ENCODE results near the gene P2RX7.

DNA sequence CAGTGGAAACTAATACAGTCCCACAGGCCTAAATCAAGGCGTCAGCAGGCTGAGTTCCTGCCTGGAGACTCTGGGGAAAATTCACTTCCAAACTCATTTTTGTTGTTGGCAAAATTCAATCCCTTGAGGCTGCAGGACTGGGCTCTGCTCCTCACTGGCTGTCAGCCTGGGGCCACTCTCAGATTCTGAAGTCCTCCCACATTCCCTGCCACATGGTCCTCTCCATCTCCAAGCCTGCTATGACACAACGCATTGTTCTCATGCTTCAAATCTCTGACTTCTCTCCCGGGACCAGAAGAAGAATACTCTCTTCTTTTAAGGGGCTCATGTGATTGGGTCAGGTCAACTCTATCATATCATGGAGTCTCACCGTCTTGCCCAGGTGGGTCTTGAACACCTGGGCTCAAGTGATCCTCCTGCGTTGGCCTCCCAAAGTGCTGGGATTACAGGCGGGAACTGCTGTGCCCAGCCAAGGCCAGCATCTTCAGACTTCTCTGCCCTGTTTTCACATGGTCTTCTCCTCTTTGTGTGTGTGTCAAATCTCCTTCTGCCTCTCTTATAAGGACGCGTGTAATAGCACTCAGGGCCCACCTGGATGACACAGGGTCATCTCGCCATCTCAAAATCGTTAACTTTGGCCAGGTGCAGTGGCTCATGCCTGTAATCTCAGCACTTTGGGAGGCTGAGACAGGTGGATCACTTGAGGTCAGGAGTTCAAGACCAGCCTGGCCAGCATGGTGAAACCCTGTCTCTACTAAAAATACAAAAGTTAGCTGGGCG, 9.7 kb downstream of the P2RX7 start:
- TF ChIP-seq PCBP1 (IDR thresholded peaks at IDR 0.05; ENCODE audit: low read depth, low read length, poor library complexity, severe bottlenecking) (no peak), KAT2B (IDR thresholded peaks at IDR 0.05; ENCODE audit: low read depth, low read length) (no peak), POLR2AphosphoS5 (IDR thresholded peaks at IDR 0.05; ENCODE audit: control insufficient read depth, insufficient read depth, low read depth, low read length) (no peak), SIN3A (IDR thresholded peaks at IDR 0.05; ENCODE audit: borderline replicate concordance in 2 of 2, control insufficient read depth in 1 of 2, low read depth in 2 of 2, low read length in 2 of 2) (no peak), MYNN (IDR thresholded peaks at IDR 0.05) (no peak), MYNN (CRISPR knock-in tag; IDR thresholded peaks at IDR 0.05) (no peak), ZNF165 (CRISPR knock-in tag; IDR thresholded peaks at IDR 0.05; ENCODE audit: borderline replicate concordance) (no peak)
- TF ChIP-seq, protein P1, sequence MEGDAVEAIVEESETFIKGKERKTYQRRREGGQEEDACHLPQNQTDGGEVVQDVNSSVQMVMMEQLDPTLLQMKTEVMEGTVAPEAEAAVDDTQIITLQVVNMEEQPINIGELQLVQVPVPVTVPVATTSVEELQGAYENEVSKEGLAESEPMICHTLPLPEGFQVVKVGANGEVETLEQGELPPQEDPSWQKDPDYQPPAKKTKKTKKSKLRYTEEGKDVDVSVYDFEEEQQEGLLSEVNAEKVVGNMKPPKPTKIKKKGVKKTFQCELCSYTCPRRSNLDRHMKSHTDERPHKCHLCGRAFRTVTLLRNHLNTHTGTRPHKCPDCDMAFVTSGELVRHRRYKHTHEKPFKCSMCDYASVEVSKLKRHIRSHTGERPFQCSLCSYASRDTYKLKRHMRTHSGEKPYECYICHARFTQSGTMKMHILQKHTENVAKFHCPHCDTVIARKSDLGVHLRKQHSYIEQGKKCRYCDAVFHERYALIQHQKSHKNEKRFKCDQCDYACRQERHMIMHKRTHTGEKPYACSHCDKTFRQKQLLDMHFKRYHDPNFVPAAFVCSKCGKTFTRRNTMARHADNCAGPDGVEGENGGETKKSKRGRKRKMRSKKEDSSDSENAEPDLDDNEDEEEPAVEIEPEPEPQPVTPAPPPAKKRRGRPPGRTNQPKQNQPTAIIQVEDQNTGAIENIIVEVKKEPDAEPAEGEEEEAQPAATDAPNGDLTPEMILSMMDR (IDR thresholded peaks at IDR 0.05 in 2 of 3, conservative IDR thresholded peaks at IDR 0.05 in 1 of 3; ENCODE audit: insufficient read depth in 2 of 3, low read depth in 1 of 3, low read length in 3 of 3), result no peak
- TF ChIP-seq, protein P2, sequence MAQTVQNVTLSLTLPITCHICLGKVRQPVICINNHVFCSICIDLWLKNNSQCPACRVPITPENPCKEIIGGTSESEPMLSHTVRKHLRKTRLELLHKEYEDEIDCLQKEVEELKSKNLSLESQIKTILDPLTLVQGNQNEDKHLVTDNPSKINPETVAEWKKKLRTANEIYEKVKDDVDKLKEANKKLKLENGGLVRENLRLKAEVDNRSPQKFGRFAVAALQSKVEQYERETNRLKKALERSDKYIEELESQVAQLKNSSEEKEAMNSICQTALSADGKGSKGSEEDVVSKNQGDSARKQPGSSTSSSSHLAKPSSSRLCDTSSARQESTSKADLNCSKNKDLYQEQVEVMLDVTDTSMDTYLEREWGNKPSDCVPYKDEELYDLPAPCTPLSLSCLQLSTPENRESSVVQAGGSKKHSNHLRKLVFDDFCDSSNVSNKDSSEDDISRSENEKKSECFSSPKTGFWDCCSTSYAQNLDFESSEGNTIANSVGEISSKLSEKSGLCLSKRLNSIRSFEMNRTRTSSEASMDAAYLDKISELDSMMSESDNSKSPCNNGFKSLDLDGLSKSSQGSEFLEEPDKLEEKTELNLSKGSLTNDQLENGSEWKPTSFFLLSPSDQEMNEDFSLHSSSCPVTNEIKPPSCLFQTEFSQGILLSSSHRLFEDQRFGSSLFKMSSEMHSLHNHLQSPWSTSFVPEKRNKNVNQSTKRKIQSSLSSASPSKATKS (CRISPR knock-in tag; IDR thresholded peaks at IDR 0.05), result no peak
- TF ChIP-seq, protein P3, sequence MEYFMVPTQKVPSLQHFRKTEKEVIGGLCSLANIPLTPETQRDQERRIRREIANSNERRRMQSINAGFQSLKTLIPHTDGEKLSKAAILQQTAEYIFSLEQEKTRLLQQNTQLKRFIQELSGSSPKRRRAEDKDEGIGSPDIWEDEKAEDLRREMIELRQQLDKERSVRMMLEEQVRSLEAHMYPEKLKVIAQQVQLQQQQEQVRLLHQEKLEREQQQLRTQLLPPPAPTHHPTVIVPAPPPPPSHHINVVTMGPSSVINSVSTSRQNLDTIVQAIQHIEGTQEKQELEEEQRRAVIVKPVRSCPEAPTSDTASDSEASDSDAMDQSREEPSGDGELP (CRISPR knock-in tag; IDR thresholded peaks at IDR 0.05; ENCODE audit: borderline replicate concordance), result no peak
- TF ChIP-seq, protein P4, sequence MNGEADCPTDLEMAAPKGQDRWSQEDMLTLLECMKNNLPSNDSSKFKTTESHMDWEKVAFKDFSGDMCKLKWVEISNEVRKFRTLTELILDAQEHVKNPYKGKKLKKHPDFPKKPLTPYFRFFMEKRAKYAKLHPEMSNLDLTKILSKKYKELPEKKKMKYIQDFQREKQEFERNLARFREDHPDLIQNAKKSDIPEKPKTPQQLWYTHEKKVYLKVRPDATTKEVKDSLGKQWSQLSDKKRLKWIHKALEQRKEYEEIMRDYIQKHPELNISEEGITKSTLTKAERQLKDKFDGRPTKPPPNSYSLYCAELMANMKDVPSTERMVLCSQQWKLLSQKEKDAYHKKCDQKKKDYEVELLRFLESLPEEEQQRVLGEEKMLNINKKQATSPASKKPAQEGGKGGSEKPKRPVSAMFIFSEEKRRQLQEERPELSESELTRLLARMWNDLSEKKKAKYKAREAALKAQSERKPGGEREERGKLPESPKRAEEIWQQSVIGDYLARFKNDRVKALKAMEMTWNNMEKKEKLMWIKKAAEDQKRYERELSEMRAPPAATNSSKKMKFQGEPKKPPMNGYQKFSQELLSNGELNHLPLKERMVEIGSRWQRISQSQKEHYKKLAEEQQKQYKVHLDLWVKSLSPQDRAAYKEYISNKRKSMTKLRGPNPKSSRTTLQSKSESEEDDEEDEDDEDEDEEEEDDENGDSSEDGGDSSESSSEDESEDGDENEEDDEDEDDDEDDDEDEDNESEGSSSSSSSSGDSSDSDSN (IDR thresholded peaks at IDR 0.05; ENCODE audit: borderline replicate concordance in 1 of 2, low read depth in 2 of 2, low read length in 2 of 2), result no peak
